Heart left ventricle (tissue), 16 donors: ENCODE data around the gene STXBP1. TPM values are rescaled to one million over a fixed set of nuclear protein-coding genes. Genes with fewer than 3 reads are reported as not detected.

Source experiments
- ATAC-seq, 4 donors: fragments of 200-7000 bp; cut with Tn5 transposase; one replicate each; pipeline ENCODE4 v1.9.1; 2020 to 2022; ENCODE audit warnings: moderate library complexity in 4 of 4, mild to moderate bottlenecking in 3 of 4, moderate number of reproducible peaks in 1 of 4
- DNase-seq, 5 donors: peaks; one replicate each; pipeline ENCODE4 v3.0.0-alpha.2; 2020
- H3K27ac ChIP-seq, 12 donors: fragments of 200-600 bp; sonication (generic) in 4 of 12; one replicate each; pipeline versions ENCODE4 v1.5.0 to v1.8.0; 2016 to 2022; ENCODE audit warnings: mild to moderate bottlenecking in 2 of 12
- H3K27me3 ChIP-seq, 9 donors: fragments of 200-600 bp; sonication (generic) in 2 of 9; one replicate each; pipeline versions ENCODE4 v1.5.1 to v1.8.0; 2016 to 2022; ENCODE audit warnings: mild to moderate bottlenecking in 3 of 9
- H3K36me3 ChIP-seq, 9 donors: fragments of 200-600 bp; sonication (generic) in 2 of 9; one replicate each; pipeline versions ENCODE4 v1.5.0 to v1.8.0; 2018 to 2022; ENCODE audit warnings: mild to moderate bottlenecking in 2 of 9
- H3K4me1 ChIP-seq, 12 donors: fragments of 200-600 bp; sonication (generic) in 4 of 12; one replicate each; pipeline versions ENCODE4 v1.5.0 to v1.8.0; 2016 to 2022; ENCODE audit warnings: mild to moderate bottlenecking in 3 of 12
- H3K4me3 ChIP-seq, 12 donors: fragments of 200-600 bp; sonication (generic) in 4 of 12; one replicate each; pipeline versions ENCODE4 v1.5.0 to v1.8.0; 2017 to 2022; ENCODE audit warnings: mild to moderate bottlenecking in 9 of 12, moderate library complexity in 4 of 12
- H3K9me3 ChIP-seq, 12 donors: fragments of 200-600 bp; sonication (generic) in 4 of 12; one replicate each; pipeline versions ENCODE4 v1.5.0 to v1.8.0; 2016 to 2022; ENCODE audit warnings: mild to moderate bottlenecking in 1 of 12
- CTCF ChIP-seq, 12 donors: fragments of 200-600 bp; sonication (generic) in 4 of 12; IDR thresholded peaks; one replicate each; pipeline versions ENCODE4 v1.5.0 to v1.8.0; 2018 to 2022; ENCODE audit warnings: antibody characterized with exemption in 12 of 12, mild to moderate bottlenecking in 5 of 12
- POLR2A ChIP-seq, 2 donors: fragments of 450-650 bp; IDR thresholded peaks; one replicate each; pipeline ENCODE4 v1.6.1; 2017; ENCODE audit warnings: antibody characterized with exemption in 2 of 2, mild to moderate bottlenecking in 2 of 2, moderate library complexity in 2 of 2
- WGBS, 4 donors: extraction: QIAGEN DNeasy Blood & Tissue Kit in 2 of 4; methylation state at CpG; one replicate each; pipeline versions ENCODE4 v1.1.5 to v1.1.7; 2013 to 2018; 5-methylcytosine and 5-hydroxymethylcytosine counted together
- intact Hi-C, 10 donors: fragments of 100-400 bp; cut with DNase I; formaldehyde crosslinking; loops; one replicate each; pipeline versions ENCODE4 v1.11.1 to v1.14.2; 2022
- polyA plus RNA-seq, 2 donors: library from polyadenylated mRNA; stranded (reverse); fragments of 200-250 nt; gene quantifications; one replicate each; pipeline ENCODE4 v1.2.3, GENCODE V29; 2013
- total RNA-seq, 9 donors: library from RNA; depleted of rRNA in 2 of 9; stranded (reverse); fragments of >200 nt in 2 of 9; fragmentation: NEBNext Ultra II Directional in 3 of 9; extraction: Animal tissue kit (Norgen Biotek cat#: 25700) in 3 of 9; gene quantifications; one replicate each; pipeline versions ENCODE4 v1.1.0 to v1.2.4, GENCODE V29; 2016 to 2023
- donor health status: ischemic (EF 13 %, LVEDD 7.1; RV severe dilation, severe dysfunction).
- donor health status: healthy with polysubstance abuse.
- donor health status: DM: no; HTN: yes; CAD: no.
- donor health status: DM: no; HTN: no; CAD: no.
- donor health status: ischemic (EF 25% LVEDD 6.9; RV normal size, moderate dysfunction).
- donor health status: ischemic (EF 25% LVEDD 5.7; RV mildly dilated, moderate dysfunction).
- donor health status: healthy.
- donor health status: DM: yes; HTN: yes; CAD: no.
- donor health status: ischemic (EF 35%, LVEDD 5.7; RV mildly dilated, moderate dysfunction).
- donor health status: nonischemic (EF 11% LVEDD 7.7; RV severe dilation, severe dysfunction).
- donor health status: DM: yes; HTN: yes; CAD: no.
- donor health status: PGD.
- donor health status: ischemic (EF 29% LVEDD 5.4; RV normal size, mild dysfunction).
- donor health status: nonischemic (EF 23%, LVEDD 6.1; RV moderate dilation, normal function).

Gene STXBP1
- total and polyA plus RNA-seq, 11 donors: 14.0 to 102 (median 44.5) TPM

DNA sequence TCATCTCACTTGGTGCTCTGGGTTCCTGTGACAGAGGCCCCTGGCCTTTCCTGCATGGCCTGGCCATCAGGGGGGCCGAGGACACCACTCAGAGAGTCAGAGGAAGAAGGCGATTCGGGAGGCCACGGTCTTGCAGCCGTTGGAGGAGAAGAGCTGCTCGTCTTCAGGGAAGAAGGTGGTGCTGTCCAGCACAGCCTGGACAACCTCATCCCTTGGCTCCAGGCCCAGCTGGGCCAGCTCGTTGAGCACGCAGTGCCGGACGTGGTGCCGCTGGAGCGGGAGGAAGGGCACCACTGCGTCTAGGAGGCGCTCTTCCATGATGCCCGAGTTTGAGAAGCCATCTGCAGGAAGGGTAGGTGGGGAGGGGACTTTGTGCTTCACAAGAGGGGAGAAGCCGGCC, 119.9 kb downstream of the STXBP1 start:
- Histone ChIP-seq H3K36me3 (peaks cover 0 to 23% (median 17%) of the 10 kb centered on the region in 9 donors), H3K4me3 (no peak overlapping the region), H3K27me3 (no peaks in the 10 kb centered on the region), H3K4me1 (peaks cover 0 to 24% (median 13%) of the 10 kb centered on the region in 12 donors), H3K9me3 (no peaks in the 10 kb centered on the region), H3K27ac (no peak overlapping the region)
- 72 to 85% (median 77%) methylated on average over 10 to 16 of the region's 16 CpGs for whole genome bisulfite sequencing, 4 donors
- intact Hi-C loops: loop anchor here in 9 of 10 donors (2.0 to 10.0 kb wide), 8 partner anchors 65 to 230 kb away; no protein-coding TSS in a partner anchor
- DNase-seq (no peak), ATAC-seq (no peak)
- TF ChIP-seq POLR2A (IDR thresholded peaks at IDR 0.05): no peak
- no peak for TF ChIP-seq CTCF (IDR thresholded peaks at IDR 0.05)

DNA sequence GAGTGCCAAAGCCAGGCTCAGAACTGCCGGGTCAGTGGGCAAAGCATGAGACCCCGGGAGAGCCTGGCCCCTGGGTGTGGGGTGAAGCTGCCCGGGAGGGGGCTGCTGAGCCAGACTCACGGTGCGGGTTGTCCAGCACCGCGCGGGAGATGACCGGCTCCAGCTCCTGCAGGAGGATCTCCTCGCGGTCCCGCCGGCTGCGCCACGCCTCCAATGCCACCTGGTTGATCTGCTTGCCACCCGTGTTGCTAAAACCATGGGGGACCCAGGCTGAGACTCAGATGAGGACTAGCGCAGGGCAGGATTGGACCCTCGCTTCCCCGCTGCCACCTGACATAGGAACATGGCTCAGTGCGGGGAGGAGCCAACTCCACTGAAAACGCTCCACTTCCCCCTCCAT, 120.4 kb downstream of the STXBP1 start:
- TF ChIP-seq POLR2A (IDR thresholded peaks at IDR 0.05): no peak
- TF ChIP-seq CTCF (IDR thresholded peaks at IDR 0.05): no peak
- no peak for ATAC-seq
- WGBS, 4 donors: 92 to 96% (median 95%) methylated on average over 19 to 21 of the region's 21 CpGs
- Histone ChIP-seq H3K27ac (no peak overlapping the region), H3K4me3 (no peak overlapping the region), H3K4me1 (peaks cover 0 to 24% (median 13%) of the 10 kb centered on the region in 12 donors), H3K36me3 (peaks cover 0 to 23% (median 17%) of the 10 kb centered on the region in 9 donors), H3K27me3 (no peaks in the 10 kb centered on the region), H3K9me3 (no peaks in the 10 kb centered on the region)
- intact Hi-C loops: loop anchor here in 9 of 10 donors (2.0 to 10.0 kb wide), 8 partner anchors 65 to 230 kb away; no protein-coding TSS in a partner anchor
- DNase-seq: no peak

DNA sequence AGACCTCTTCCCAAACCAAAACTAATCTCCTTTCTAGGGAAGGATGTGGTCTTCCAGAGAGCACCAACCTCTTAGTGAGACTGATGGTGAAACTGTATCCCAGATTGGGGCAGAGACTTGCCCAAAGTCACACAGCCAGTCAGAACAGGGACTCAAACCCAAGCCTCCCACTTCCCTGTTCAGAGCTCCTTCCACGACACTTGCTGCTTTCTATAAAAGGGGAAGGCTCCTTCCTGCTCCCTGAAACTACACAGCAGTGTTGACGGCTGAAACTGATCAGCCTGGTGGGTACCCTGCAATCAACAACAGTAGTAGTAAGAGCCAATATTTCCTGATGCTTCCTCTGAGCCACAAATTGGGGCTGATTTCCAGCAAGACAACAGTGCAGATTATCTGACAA, 121.5 kb downstream of the STXBP1 start:
- ATAC-seq (no peak), DNase-seq (no peak)
- no peak for TF ChIP-seq POLR2A (IDR thresholded peaks at IDR 0.05)
- no peak for TF ChIP-seq CTCF (IDR thresholded peaks at IDR 0.05)
- Histone ChIP-seq H3K4me3 (peak overlapping the region in 1 of 12 donors; percentile 82), H3K4me1 (peaks cover 0 to 24% (median 13%) of the 10 kb centered on the region in 12 donors), H3K36me3 (peaks cover 0 to 33% (median 25%) of the 10 kb centered on the region in 9 donors), H3K27ac (peak overlapping the region in 1 of 12 donors; percentile 15), H3K27me3 (no peaks in the 10 kb centered on the region), H3K9me3 (no peaks in the 10 kb centered on the region)
- 79 to 84% (median 82%) methylated on average over 2 of the region's 2 CpGs for whole genome bisulfite sequencing, 4 donors
- intact Hi-C loops: loop anchor here (1.0 to 10.0 kb wide), 17 partner anchors 51 to 231 kb away; partner anchors contain the start of gene ST6GALNAC4 (in 1 of the 10)

DNA sequence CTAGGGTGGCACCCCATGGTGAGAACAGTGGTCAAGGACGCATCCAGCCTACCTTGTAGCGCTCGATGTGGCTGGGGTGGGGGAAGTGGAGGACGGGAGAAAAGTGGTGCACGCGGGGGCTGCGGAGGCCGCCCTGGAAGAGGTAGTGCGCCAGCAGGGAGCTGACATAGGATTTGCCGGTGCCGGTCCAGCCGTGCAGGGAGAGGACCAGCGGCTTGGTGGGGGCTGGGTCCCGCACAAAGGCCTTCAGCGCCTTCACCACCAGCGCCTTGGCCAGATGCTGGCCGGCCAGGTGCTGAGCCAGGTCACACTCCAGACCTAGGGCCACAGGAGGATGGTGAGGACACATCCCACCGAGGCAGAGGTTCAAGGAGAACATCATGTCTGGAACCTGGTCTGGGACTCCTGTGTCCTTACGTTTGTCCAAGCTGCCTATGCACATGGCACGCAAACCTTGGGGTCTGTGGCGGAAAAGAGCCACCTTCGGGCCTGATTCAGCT, 122.2 kb downstream of the STXBP1 start:
- WGBS, 4 donors: 48 to 64% (median 58%) methylated on average over 18 to 22 of the region's 22 CpGs
- Histone ChIP-seq H3K36me3 (peaks cover 0 to 39% (median 32%) of the 10 kb centered on the region in 9 donors), H3K9me3 (no peaks in the 10 kb centered on the region), H3K27ac (peak overlapping the region; percentile 89 to 99 (median 94)), H3K4me3 (peak overlapping the region; percentile 40 to 85 (median 74)), H3K27me3 (no peaks in the 10 kb centered on the region), H3K4me1 (peaks cover 0 to 24% (median 13%) of the 10 kb centered on the region in 12 donors)
- ATAC-seq (peak in 1 of 4 donors; percentile 2), DNase-seq (no peak)
- intact Hi-C loops: loop anchor here (1.0 to 10.0 kb wide), 17 partner anchors 51 to 232 kb away; partner anchors contain the start of gene ST6GALNAC4 (in 1 of the 10)
- peak in 1 of 12 donors; percentile 95 for TF ChIP-seq CTCF (IDR thresholded peaks at IDR 0.05)
- no peak for TF ChIP-seq POLR2A (IDR thresholded peaks at IDR 0.05)
